GM12878 (cell line): Measurements from ENCODE around the gene SVEP1. TPM values are rescaled to one million over a fixed set of nuclear protein-coding genes. Genes with fewer than 3 reads are reported as not detected.

Experiments
- ATAC-seq: fragments of 200-7000 bp; cut with Tn5 transposase; 3 replicates; pipeline ENCODE4 v1.9.1; 2020; ENCODE audit warnings: mild to moderate bottlenecking, moderate library complexity
- BruUV-seq: library from RNA; stranded (reverse); fragments of 400-500 nt; replicated peaks from 2 replicates; lab custom pipeline; 2021; lab: Mats Ljungman, UMichigan
- CTCF ChIA-PET: fragments of 300-600 bp; sonication (Branson Sonifier 250); formaldehyde crosslinking; extraction: SDS; loops from one replicate; lab custom pipeline; 2021; ENCODE audit warnings: inconsistent platforms; lab: Yijun Ruan, JAX
- POLR2A ChIA-PET: fragments of 350-600 bp; formaldehyde crosslinking; extraction: SDS; loops from one replicate; lab custom pipeline; 2021; ENCODE audit warnings: inconsistent platforms; lab: Charles Lee
- RAD21 ChIA-PET: fragments of 300-600 bp; sonication (Branson Sonifier 250); formaldehyde crosslinking; loops from one replicate; lab custom pipeline; 2023; ENCODE audit warnings: antibody characterized with exemption; ENCODE audit not compliant: unreplicated experiment; lab: Charles Lee
- SMC1A ChIA-PET: fragments of 300-600 bp; sonication (Branson Sonifier 250); formaldehyde crosslinking; loops from one replicate; lab custom pipeline; 2023; ENCODE audit not compliant: unreplicated experiment, uncharacterized antibody; lab: Charles Lee
- DNase-seq: peaks from one replicate; pipeline ENCODE4 v3.0.0-alpha.2; 2011; ENCODE audit warnings: low read depth, low spot score
- FAIRE-seq: peaks from 3 replicates; lab custom pipeline; 2011; peaks lifted over from hg19 to GRCh38; lab: Jason Lieb, UNC
- H2AFZ ChIP-seq: 2 replicates; pipeline ENCODE4 v1.6.0; 2011; ENCODE audit warnings: low read depth, low read length, control low read depth; ENCODE audit not compliant: control insufficient read depth
- H3K27ac ChIP-seq: 2 replicates; pipeline ENCODE4 v1.5.1; 2011; ENCODE audit warnings: control low read depth; ENCODE audit not compliant: control insufficient read depth, insufficient read depth
- H3K27me3 ChIP-seq, 2 experiments: replicated peaks in 1 of 2; 2 replicates each; pipeline versions ENCODE4 v1.6.0 to v1.6.1; 2011; ENCODE audit warnings: low read length in 1 of 2; ENCODE audit not compliant: control insufficient read depth in 2 of 2, insufficient read depth in 2 of 2
- H3K36me3 ChIP-seq, 2 experiments: 2 replicates each; pipeline ENCODE4 v1.5.1; 2011; ENCODE audit warnings: low read length in 1 of 2; ENCODE audit not compliant: control insufficient read depth in 2 of 2, insufficient read depth in 2 of 2
- H3K4me1 ChIP-seq: 2 replicates; pipeline ENCODE4 v1.6.1; 2011; ENCODE audit warnings: mild to moderate bottlenecking, low read length, moderate library complexity, mixed read lengths; ENCODE audit not compliant: control insufficient read depth, insufficient read depth
- H3K4me2 ChIP-seq: 2 replicates; pipeline ENCODE4 v1.6.0; 2011; ENCODE audit warnings: control low read depth; ENCODE audit not compliant: control insufficient read depth, insufficient read depth
- H3K4me3 ChIP-seq: fragments of 200-600 bp; sonication (generic); 2 replicates; pipeline ENCODE4 v1.5.1; 2016
- H3K79me2 ChIP-seq: 2 replicates; pipeline ENCODE4 v1.6.0; 2011; ENCODE audit warnings: low read length; ENCODE audit not compliant: control insufficient read depth, insufficient read depth
- H3K9ac ChIP-seq: 2 replicates; pipeline ENCODE4 v1.8.0; 2011; ENCODE audit warnings: low read length, control low read depth, mixed read lengths; ENCODE audit not compliant: control insufficient read depth, insufficient read depth
- H3K9me3 ChIP-seq: replicated peaks from 3 replicates; pipeline ENCODE4 v1.5.1; 2011; ENCODE audit warnings: mild to moderate bottlenecking, low read length; ENCODE audit not compliant: control insufficient read depth, insufficient read depth
- H4K20me1 ChIP-seq: 2 replicates; pipeline ENCODE4 v1.6.0; 2011; ENCODE audit not compliant: control insufficient read depth, insufficient read depth
- BACH1 ChIP-seq: fragments of 450-650 bp; IDR thresholded peaks from 2 replicates; pipeline ENCODE4 v1.6.1; 2017; ENCODE audit warnings: mild to moderate bottlenecking, borderline replicate concordance
- BMI1 ChIP-seq: fragments of 450-650 bp; IDR thresholded peaks from 2 replicates; pipeline ENCODE4 v1.6.1; 2016; ENCODE audit warnings: mild to moderate bottlenecking, moderate library complexity, borderline replicate concordance
- FOXK2 ChIP-seq: fragments of 450-650 bp; IDR thresholded peaks from 2 replicates; pipeline ENCODE4 v1.6.1; 2017; ENCODE audit warnings: mild to moderate bottlenecking, moderate library complexity
- GABPA ChIP-seq: IDR thresholded peaks from 2 replicates; pipeline ENCODE4 v1.6.1; 2014; ENCODE audit warnings: antibody characterized with exemption, low read depth, mild to moderate bottlenecking, inconsistent platforms
- HDAC6 ChIP-seq: fragments of 200-600 bp; sonication (generic); IDR thresholded peaks from one replicate; pipeline ENCODE4 v1.8.0; 2017; ENCODE audit warnings: antibody characterized with exemption; ENCODE audit not compliant: unreplicated experiment
- HDGF ChIP-seq: fragments of 450-650 bp; IDR thresholded peaks from 2 replicates; pipeline ENCODE4 v1.6.1; 2016; ENCODE audit warnings: antibody characterized with exemption
- KLF5 ChIP-seq: fragments of 450-650 bp; IDR thresholded peaks from 2 replicates; pipeline ENCODE4 v1.6.1; 2014; ENCODE audit warnings: mild to moderate bottlenecking; ENCODE audit not compliant: partially characterized antibody
- MEF2A ChIP-seq: IDR thresholded peaks from 2 replicates; pipeline ENCODE4 v1.6.1; 2011; ENCODE audit warnings: low read depth, mild to moderate bottlenecking, low read length, moderate library complexity; ENCODE audit not compliant: insufficient read depth
- NR2C1 ChIP-seq: fragments of 450-650 bp; IDR thresholded peaks from 2 replicates; pipeline ENCODE4 v1.6.1; 2017; ENCODE audit warnings: antibody characterized with exemption, mild to moderate bottlenecking, moderate library complexity
- NR2F1 ChIP-seq: fragments of 450-650 bp; conservative IDR thresholded peaks from 2 replicates; pipeline ENCODE4 v1.6.1; 2017; ENCODE audit warnings: mild to moderate bottlenecking
- PAX8 ChIP-seq: fragments of 450-650 bp; IDR thresholded peaks from 2 replicates; pipeline ENCODE4 v1.6.1; 2017; ENCODE audit warnings: mild to moderate bottlenecking, moderate library complexity
- PML ChIP-seq: IDR thresholded peaks from 2 replicates; pipeline ENCODE4 v1.6.1; 2012; ENCODE audit warnings: low read length, inconsistent platforms
- SMARCA5 ChIP-seq: fragments of 450-650 bp; IDR thresholded peaks from 2 replicates; pipeline ENCODE4 v1.6.1; 2017; ENCODE audit warnings: mild to moderate bottlenecking
- SPI1 ChIP-seq: IDR thresholded peaks from 2 replicates; pipeline ENCODE4 v1.6.1; 2011; ENCODE audit warnings: low read depth, mild to moderate bottlenecking, low read length, moderate library complexity, borderline replicate concordance; ENCODE audit not compliant: insufficient read depth
- STAT1 ChIP-seq: fragments of 450-650 bp; conservative IDR thresholded peaks from 2 replicates; pipeline ENCODE4 v1.6.1; 2014; ENCODE audit warnings: antibody characterized with exemption, mild to moderate bottlenecking
- TAF1 ChIP-seq: IDR thresholded peaks from 2 replicates; pipeline ENCODE4 v1.6.1; 2011; ENCODE audit warnings: mild to moderate bottlenecking, low read depth, low read length, borderline replicate concordance
- TCF12 ChIP-seq: IDR thresholded peaks from 2 replicates; pipeline ENCODE4 v1.6.1; 2011; ENCODE audit warnings: low read depth, mild to moderate bottlenecking, low read length
- WRNIP1 ChIP-seq: IDR thresholded peaks from 2 replicates; pipeline ENCODE4 v1.6.1; 2011; ENCODE audit warnings: low read depth, low read length, improper control_type of control experiment, borderline replicate concordance
- ZNF384 ChIP-seq: IDR thresholded peaks from 2 replicates; pipeline ENCODE4 v1.6.1; 2012; ENCODE audit warnings: low read depth, mild to moderate bottlenecking, low read length, improper control_type of control experiment, borderline replicate concordance
- ZNF622 ChIP-seq: fragments of 450-650 bp; IDR thresholded peaks from 2 replicates; pipeline ENCODE4 v1.6.1; 2017; ENCODE audit warnings: mild to moderate bottlenecking, inconsistent platforms
- ZSCAN29 ChIP-seq: fragments of 450-650 bp; IDR thresholded peaks from 2 replicates; pipeline ENCODE4 v1.6.1; 2017; ENCODE audit warnings: mild to moderate bottlenecking, moderate library complexity
- WGBS: methylation state at CpG from one replicate; pipeline ENCODE4 v1.1.6; 2016; ENCODE audit warnings: low lambda C conversion rate; ENCODE audit not compliant: insufficient replicate concordance, insufficient coverage; ENCODE audit errors: missing lambda C conversion rate; 5-methylcytosine and 5-hydroxymethylcytosine counted together
- in situ Hi-C: fragments of 300-500 bp; cut with MboI; formaldehyde crosslinking; loops from 9 replicates; pipeline ENCODE4 v1.14.3; 2018; ENCODE audit warnings: mixed read lengths
- intact Hi-C: fragments of 100-400 bp; cut with micrococcal nuclease; formaldehyde crosslinking; loops from one replicate; pipeline ENCODE4 v1.14.2; 2022; ENCODE audit not compliant: unreplicated experiment
- polyA plus RNA-seq, 11 experiments: library from polyadenylated mRNA; depleted of rRNA in 4 of 11; unstranded in 6 of 11; stranded (reverse) in 5 of 11; fragments of >200 nt; fragmentation: Nextera tagmentation in 4 of 11; fragmentation: Illumina TruSeq in 1 of 11; extraction: Ambion mirVana in 4 of 11; extraction: Trizol in 1 of 11; gene quantifications; 1 replicate in 1 of 11; 2 replicates in 10 of 11; pipeline versions ENCODE4 v1.2.1 to v1.2.3, GENCODE V29; 2011 to 2016; ENCODE audit warnings: inconsistent platforms in 2 of 11, missing spikeins in 2 of 11, low read depth in 1 of 11
- total RNA-seq, 4 experiments: library from RNA; depleted of rRNA in 3 of 4; stranded (reverse); fragments of >200 nt in 3 of 4; fragmentation: Illumina TruSeq in 1 of 4; extraction: Trizol in 1 of 4; gene quantifications; 2 replicates each; pipeline versions ENCODE4 v1.2.1 to v1.2.3, GENCODE V29; 2013 to 2021
- TF ChIP-seq, protein P1 (sequence below): fragments of 150-350 bp; IDR thresholded peaks from 2 replicates; pipeline ENCODE4 v1.6.1; 2014; ENCODE audit warnings: mild to moderate bottlenecking, low read depth, low read length

SVEP1 gene
- total and polyA plus RNA-seq, 10 of the 15 experiments (the other 5 are each of a cell fraction or from before 2014, with no cell fraction given): under 0.01 to 0.05 (median 0.01) TPM; not detected in 5

- TF ChIP-seq SPI1 (no peak), STAT1 (no peak), PML (no peak), NR2C1 (no peak), NR2F1 (no peak), MEF2A (no peak), TAF1 (no peak), ZNF622 (no peak)
Observed at GRCh38 chr9:110591526-110591925, 12.0 kb upstream of the SVEP1 start (continued).

GRCh38 chr9:110590816-110591215, 11.3 kb upstream of the SVEP1 start:
- ChIA-PET POLR2A (no interaction called here), RAD21 (no interaction called here), SMC1A (no interaction called here), CTCF (no interaction called here)
- Histone ChIP-seq H3K9me3 (no peaks in the 10 kb centered on the region), H4K20me1 (no peaks in the 10 kb centered on the region), H3K27ac (no peak overlapping the region), H3K4me2 (no peak overlapping the region), H3K79me2 (no peaks in the 10 kb centered on the region), H2AFZ (no peak overlapping the region), H3K4me1 (no peaks in the 10 kb centered on the region), H3K27me3 (no peaks in the 10 kb centered on the region), H3K36me3 (no peaks in the 10 kb centered on the region), H3K9ac (no peak overlapping the region), H3K4me3 (no peak overlapping the region)
- DNase-seq (no peak), ATAC-seq (no peak), FAIRE-seq (no peak)
- WGBS: 39% methylated on average over 1 of the region's 1 CpG
- intact Hi-C loops (no loop called here), in situ Hi-C loops (no loop called here)
- TF ChIP-seq GABPA (no peak), ZSCAN29 (no peak), ZNF384 (no peak), WRNIP1 (no peak), FOXK2 (no peak), STAT1 (no peak), BACH1 (no peak), HDGF (no peak), HDAC6 (no peak), BMI1 (no peak), KLF5 (no peak), SMARCA5 (no peak), TCF12 (no peak), PAX8 (no peak)
- TF ChIP-seq, protein P1, sequence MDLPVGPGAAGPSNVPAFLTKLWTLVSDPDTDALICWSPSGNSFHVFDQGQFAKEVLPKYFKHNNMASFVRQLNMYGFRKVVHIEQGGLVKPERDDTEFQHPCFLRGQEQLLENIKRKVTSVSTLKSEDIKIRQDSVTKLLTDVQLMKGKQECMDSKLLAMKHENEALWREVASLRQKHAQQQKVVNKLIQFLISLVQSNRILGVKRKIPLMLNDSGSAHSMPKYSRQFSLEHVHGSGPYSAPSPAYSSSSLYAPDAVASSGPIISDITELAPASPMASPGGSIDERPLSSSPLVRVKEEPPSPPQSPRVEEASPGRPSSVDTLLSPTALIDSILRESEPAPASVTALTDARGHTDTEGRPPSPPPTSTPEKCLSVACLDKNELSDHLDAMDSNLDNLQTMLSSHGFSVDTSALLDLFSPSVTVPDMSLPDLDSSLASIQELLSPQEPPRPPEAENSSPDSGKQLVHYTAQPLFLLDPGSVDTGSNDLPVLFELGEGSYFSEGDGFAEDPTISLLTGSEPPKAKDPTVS: no peak
- no TSS peak for BruUV-seq
